Right lobe of liver (tissue), 4 donors: ENCODE data around the gene FBXO46.
"Not testable (repeated sequence)": the region's sequence is repeated elsewhere in the genome, so short reads cannot be mapped to it uniquely, and the experiment has no call there.

Experiments used
- CTCF ChIP-seq, 4 donors: fragments of 200-600 bp in 3 of 4; fragments of 450-650 bp in 1 of 4; IDR thresholded peaks; one replicate each; pipeline versions ENCODE4 v1.5.1 to v1.8.0; 2016 to 2022; ENCODE audit warnings: antibody characterized with exemption in 4 of 4, mild to moderate bottlenecking in 2 of 4
- POLR2A ChIP-seq: fragments of 450-650 bp; IDR thresholded peaks from one replicate; pipeline ENCODE4 v1.6.1; 2017; ENCODE audit warnings: antibody characterized with exemption, mild to moderate bottlenecking
- donor health status: DM: no; HTN: no; CAD: no.
- donor health status: DM: no; HTN: no; CAD: no.
- donor health status: DM: no; HTN: yes; CAD: no.

GRCh38 chr19:45685045-45685444, 45.7 kb downstream of the FBXO46 start:
- TF ChIP-seq CTCF (IDR thresholded peaks at IDR 0.05); POLR2A: not testable (repeated sequence)
